ENCODE results near the gene SCIMP. TPM values are rescaled to one million over a fixed set of nuclear protein-coding genes. Genes with fewer than 3 reads are reported as not detected.

SCIMP gene
- not detected in 2 replicates for polyA plus RNA-seq (2012; rRNA removed)
- not detected in 2 replicates for polyA plus RNA-seq (2012; cell fraction: cytosol; rRNA removed)
- not detected in 2 replicates for polyA plus RNA-seq (2012; cell fraction: nucleus; rRNA removed)

- Histone ChIP-seq H3K79me2 (ENCODE audit: insufficient read depth) (no peaks in the 10 kb centered on the region), H3K27me3 (ENCODE audit: insufficient read depth) (no peaks in the 10 kb centered on the region), H3K9me3 (no peaks in the 10 kb centered on the region), H3K9me2 (no peaks in the 10 kb centered on the region), H3K4me3 (ENCODE audit: low read depth in 2 of 2, low read length in 1 of 2) (no peak within 1 kb of the TSS), H3K36me3 (replicated peaks in 1 of 2; ENCODE audit: control insufficient read depth in 1 of 2, insufficient read depth in 2 of 2, low read length in 1 of 2) (no peaks in the 10 kb centered on the region), H3K4me1 (ENCODE audit: control insufficient read depth in 1 of 2, insufficient read depth in 2 of 2, low read depth in 1 of 2, low read length in 1 of 2) (no peaks in the 10 kb centered on the region), H4K20me1 (ENCODE audit: insufficient read depth) (no peaks in the 10 kb centered on the region), H3F3A (replicated peaks; ENCODE audit: insufficient read depth) (no peaks in the 10 kb centered on the region), H2AFZ (ENCODE audit: low read depth) (no peak within 1 kb of the TSS), H3K27ac (ENCODE audit: low read depth in 2 of 2, low read length in 1 of 2) (no peak within 1 kb of the TSS), H3K4me2 (no peak within 1 kb of the TSS), H3K9ac (no peak within 1 kb of the TSS)
- TF ChIP-seq CTCF (IDR thresholded peaks at IDR 0.05), result no peak
- no peak for TF ChIP-seq EP300 (IDR thresholded peaks at IDR 0.05; ENCODE audit: borderline replicate concordance in 1 of 2, low read depth in 1 of 2, low read length in 1 of 2)
- no peak for TF ChIP-seq USF1 (IDR thresholded peaks at IDR 0.05; ENCODE audit: borderline replicate concordance, low read depth)
- TF ChIP-seq ELF1 (IDR thresholded peaks at IDR 0.05), result no peak
- TF ChIP-seq NFIC (IDR thresholded peaks at IDR 0.05; ENCODE audit: borderline replicate concordance), result no peak
- TF ChIP-seq FOSL2 (IDR thresholded peaks at IDR 0.05; ENCODE audit: borderline replicate concordance, low read depth), result no peak
- TF ChIP-seq SIN3A (IDR thresholded peaks at IDR 0.05; ENCODE audit: borderline replicate concordance, low read depth, low read length), result no peak
- TF ChIP-seq JUND (IDR thresholded peaks at IDR 0.05), result no peak
- TF ChIP-seq MAX (IDR thresholded peaks at IDR 0.05; ENCODE audit: low read depth), result no peak
- no peak for TF ChIP-seq TAF1 (IDR thresholded peaks at IDR 0.05; ENCODE audit: borderline replicate concordance, low read depth, low read length)
- TF ChIP-seq FOXJ3 (CRISPR knock-in tag; IDR thresholded peaks at IDR 0.05), result no peak
- no peak for TF ChIP-seq RXRA (IDR thresholded peaks at IDR 0.05; ENCODE audit: borderline replicate concordance, low read depth)
- no peak for TF ChIP-seq POLR2AphosphoS5 (IDR thresholded peaks at IDR 0.05; ENCODE audit: low read depth, low read length)
- no peak for TF ChIP-seq FOXM1 (IDR thresholded peaks at IDR 0.05; ENCODE audit: low read depth)
- TF ChIP-seq, protein P1, sequence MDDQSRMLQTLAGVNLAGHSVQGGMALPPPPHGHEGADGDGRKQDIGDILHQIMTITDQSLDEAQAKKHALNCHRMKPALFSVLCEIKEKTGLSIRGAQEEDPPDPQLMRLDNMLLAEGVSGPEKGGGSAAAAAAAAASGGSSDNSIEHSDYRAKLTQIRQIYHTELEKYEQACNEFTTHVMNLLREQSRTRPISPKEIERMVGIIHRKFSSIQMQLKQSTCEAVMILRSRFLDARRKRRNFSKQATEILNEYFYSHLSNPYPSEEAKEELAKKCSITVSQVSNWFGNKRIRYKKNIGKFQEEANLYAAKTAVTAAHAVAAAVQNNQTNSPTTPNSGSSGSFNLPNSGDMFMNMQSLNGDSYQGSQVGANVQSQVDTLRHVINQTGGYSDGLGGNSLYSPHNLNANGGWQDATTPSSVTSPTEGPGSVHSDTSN (IDR thresholded peaks at IDR 0.05), result no peak
- POLR2A ChIA-PET, result no interaction called here
- WGBS (ENCODE audit: low lambda C conversion rate), result 86% methylated on average over 14 of the region's 19 CpGs
- no peak for DNase-seq
- CTCF ChIA-PET, result interaction anchor here (3.7 kb wide), 1 partner anchor 14 kb away, joined by 14 read pairs; no protein-coding TSS in a partner anchor
These were observed at the start of gene SCIMP for GRCh38 chr17:5234645-5235576. SCIMP (minus strand) TSS chr17:5234860; CDS start chr17:5234755, 105 bp downstream.
